ENCODE data around the gene GPRIN3.

The GPRIN3 gene

GRCh38 chr4:89351201-89351600 lies 43.6 kb upstream of the GPRIN3 start:
- TF ChIP-seq CTCF (IDR thresholded peaks at IDR 0.05), result no peak
- intact Hi-C loops (cut with DNase I; ENCODE audit: low total_unique reads), result no loop called here
- H3K27ac ChIP-seq, result no peak overlapping the region
- no peaks in the 10 kb centered on the region for H3K36me3 ChIP-seq
- H3K4me3 ChIP-seq, result no peak overlapping the region
- DNase-seq, result no peak
- no peaks in the 10 kb centered on the region for H3K27me3 ChIP-seq
- no peaks in the 10 kb centered on the region for H3K4me1 ChIP-seq
- peaks cover 0 to 10% (median 0%) of the 10 kb centered on the region in 3 donors for H3K9me3 ChIP-seq

- no peaks in the 10 kb centered on the region for H3K27me3 ChIP-seq
- intact Hi-C loops (cut with DNase I; ENCODE audit: low total_unique reads), result no loop called here
- DNase-seq, result no peak
- H3K4me1 ChIP-seq, result no peaks in the 10 kb centered on the region
- H3K27ac ChIP-seq, result no peak overlapping the region
- H3K9me3 ChIP-seq, result peaks cover 0 to 10% (median 0%) of the 10 kb centered on the region in 3 donors
- no peaks in the 10 kb centered on the region for H3K36me3 ChIP-seq
- H3K4me3 ChIP-seq, result no peak overlapping the region
- TF ChIP-seq CTCF (IDR thresholded peaks at IDR 0.05), result no peak
These were observed 39.9 kb upstream of the GPRIN3 start for GRCh38 chr4:89347363-89348025.

- H3K9me3 ChIP-seq, result peaks cover 0 to 10% (median 0%) of the 10 kb centered on the region in 3 donors
- no peak for TF ChIP-seq CTCF (IDR thresholded peaks at IDR 0.05)
- H3K4me3 ChIP-seq, result no peak overlapping the region
- no peak overlapping the region for H3K27ac ChIP-seq
- no peaks in the 10 kb centered on the region for H3K27me3 ChIP-seq
- intact Hi-C loops (cut with DNase I; ENCODE audit: low total_unique reads), result no loop called here
- DNase-seq, result no peak
- no peaks in the 10 kb centered on the region for H3K36me3 ChIP-seq
- no peaks in the 10 kb centered on the region for H3K4me1 ChIP-seq
These were observed 37.0 kb upstream of the GPRIN3 start for GRCh38 chr4:89344571-89344970.

GRCh38 chr4:89338206-89338605 lies 30.6 kb upstream of the GPRIN3 start:
- no peak overlapping the region for H3K27ac ChIP-seq
- no peak for DNase-seq
- intact Hi-C loops (cut with DNase I; ENCODE audit: low total_unique reads), result no loop called here
- TF ChIP-seq CTCF (IDR thresholded peaks at IDR 0.05), result no peak
- H3K36me3 ChIP-seq, result no peaks in the 10 kb centered on the region
- no peaks in the 10 kb centered on the region for H3K4me1 ChIP-seq
- H3K27me3 ChIP-seq, result no peaks in the 10 kb centered on the region
- no peak overlapping the region for H3K4me3 ChIP-seq
- H3K9me3 ChIP-seq, result no peaks in the 10 kb centered on the region

- H3K9me3 ChIP-seq, result no peaks in the 10 kb centered on the region
- intact Hi-C loops (cut with DNase I; ENCODE audit: low total_unique reads), result no loop called here
- TF ChIP-seq CTCF (IDR thresholded peaks at IDR 0.05), result no peak
These were observed 30.1 kb upstream of the GPRIN3 start for GRCh38 chr4:89337681-89338080.

More at GRCh38 chr4:89337681-89338080, 30.1 kb upstream of the GPRIN3 start:
- H3K36me3 ChIP-seq, result no peaks in the 10 kb centered on the region
- no peak overlapping the region for H3K27ac ChIP-seq
- H3K27me3 ChIP-seq, result no peaks in the 10 kb centered on the region
- H3K4me1 ChIP-seq, result no peaks in the 10 kb centered on the region
- DNase-seq, result no peak
- no peak overlapping the region for H3K4me3 ChIP-seq
